Lung (tissue), 12 donors: Measurements from ENCODE around the gene DGKQ. TPM values are rescaled to one million over a fixed set of nuclear protein-coding genes. Genes with fewer than 3 reads are reported as not detected.

Source experiments
- ATAC-seq: fragments of 200-7000 bp; cut with Tn5 transposase; one replicate; pipeline ENCODE4 v1.9.1; 2020; ENCODE audit warnings: moderate number of reproducible peaks; ENCODE audit not compliant: insufficient read depth, low FRiP score
- DNase-seq, 3 donors: peaks; one replicate each; pipeline ENCODE4 v3.0.0-alpha.2; 2013 to 2017
- H3K27ac ChIP-seq, 2 donors: one replicate each; pipeline ENCODE4 v1.5.1; 2013; ENCODE audit warnings: mild to moderate bottlenecking in 2 of 2, moderate library complexity in 2 of 2, control low read depth in 1 of 2, inconsistent platforms in 1 of 2, low read depth in 1 of 2, low read length in 1 of 2
- H3K27me3 ChIP-seq, 3 donors: one replicate each; pipeline ENCODE4 v1.5.1; 2013; ENCODE audit warnings: low read length in 2 of 3; ENCODE audit not compliant: control insufficient read depth in 3 of 3, insufficient read depth in 3 of 3
- H3K36me3 ChIP-seq, 4 donors: one replicate each; pipeline ENCODE4 v1.5.1; 2013; ENCODE audit warnings: low read length in 4 of 4, mild to moderate bottlenecking in 1 of 4, moderate library complexity in 1 of 4; ENCODE audit not compliant: control insufficient read depth in 4 of 4, insufficient read depth in 4 of 4
- H3K4me1 ChIP-seq, 5 donors: one replicate each; pipeline ENCODE4 v1.5.1; 2013; ENCODE audit warnings: low read length in 5 of 5, mild to moderate bottlenecking in 2 of 5, moderate library complexity in 1 of 5; ENCODE audit not compliant: control insufficient read depth in 5 of 5, insufficient read depth in 5 of 5
- H3K4me3 ChIP-seq: one replicate; pipeline ENCODE4 v1.5.1; 2013; ENCODE audit warnings: mild to moderate bottlenecking, control low read depth, moderate library complexity
- H3K9ac ChIP-seq, 2 donors: one replicate each; pipeline ENCODE4 v1.5.1; 2013; ENCODE audit warnings: low read length in 2 of 2, control low read depth in 1 of 2; ENCODE audit not compliant: insufficient read depth in 1 of 2
- H3K9me3 ChIP-seq, 4 donors: one replicate each; pipeline ENCODE4 v1.5.1; 2013; ENCODE audit warnings: low read length in 3 of 4, mild to moderate bottlenecking in 1 of 4, moderate library complexity in 1 of 4; ENCODE audit not compliant: control insufficient read depth in 4 of 4, insufficient read depth in 3 of 4
- CTCF ChIP-seq: IDR thresholded peaks from 2 replicates; pipeline ENCODE4 v1.5.1; 2012; ENCODE audit warnings: mild to moderate bottlenecking; ENCODE audit errors: control extremely low read depth, extremely low read depth
- WGBS, 2 donors: extraction: QIAGEN DNeasy Blood & Tissue Kit; methylation state at CpG; one replicate each; pipeline ENCODE4 v1.1.7; 2013; 5-methylcytosine and 5-hydroxymethylcytosine counted together
- polyA plus RNA-seq, 2 donors: library from polyadenylated mRNA; stranded (reverse); fragments of 200-250 nt; gene quantifications; one replicate each; pipeline ENCODE4 v1.2.1, GENCODE V29; 2013
- total RNA-seq, 2 donors: library from RNA; depleted of rRNA in 1 of 2; stranded (reverse); fragments of >200 nt in 1 of 2; gene quantifications; one replicate each; pipeline ENCODE4 v1.2.1, GENCODE V29; 2014 to 2021
- donor health status: control.
- donor health status: control.
- donor health status: Bipolar disorder and iron deficiency.
- donor health status: healthy.
- donor health status: DM: yes; HTN: yes; CAD: no.

Gene DGKQ
- total and polyA plus RNA-seq, 4 donors: 5.9 to 19.1 (median 8.4) TPM

- Histone ChIP-seq H3K4me1 (peaks cover 0 to 15% (median 0%) of the 10 kb centered on the region in 5 donors), H3K9me3 (no peaks in the 10 kb centered on the region), H3K27me3 (no peaks in the 10 kb centered on the region), H3K27ac (no peak overlapping the region), H3K36me3 (peaks cover 0 to 3% (median 1%) of the 10 kb centered on the region in 4 donors), H3K4me3 (no peak overlapping the region), H3K9ac (no peak overlapping the region)
- DNase-seq: no peak
- ATAC-seq: no peak
- 88 to 94% methylated on average over 7 of the region's 7 CpGs for WGBS, 2 donors
- TF ChIP-seq CTCF: no peak
Measured at GRCh38 chr4:917466-917865, 55.9 kb downstream of the DGKQ start.

DNA sequence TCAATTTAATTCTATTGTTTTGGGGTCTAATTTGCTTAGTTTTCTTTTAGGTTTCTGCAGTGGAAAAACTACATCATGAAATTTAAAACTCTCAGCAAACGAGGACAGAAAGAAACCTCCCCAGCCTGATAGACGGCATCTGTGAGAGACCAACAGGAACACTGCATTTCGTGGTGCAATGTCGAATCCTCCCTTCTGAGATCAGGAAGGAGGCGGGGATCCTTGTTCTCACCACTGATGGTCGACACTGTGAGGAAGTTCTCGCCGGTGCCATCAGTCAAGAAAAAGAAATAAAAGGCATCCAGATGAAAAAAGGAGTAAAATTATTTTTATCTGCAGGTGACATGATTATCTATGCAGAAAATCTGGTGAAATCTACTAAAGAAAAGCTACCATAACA, 57.8 kb downstream of the DGKQ start:
- peaks cover 0 to 16% (median 12%) of the 10 kb centered on the region in 4 donors for H3K36me3 ChIP-seq
- H3K9me3 ChIP-seq: no peaks in the 10 kb centered on the region
- H3K27me3 ChIP-seq: no peaks in the 10 kb centered on the region
- peaks cover 0 to 18% (median 0%) of the 10 kb centered on the region in 5 donors for H3K4me1 ChIP-seq
- no peak overlapping the region for H3K27ac ChIP-seq
- peak; percentile 13 to 39 (median 32) for DNase-seq
- no peak overlapping the region for H3K4me3 ChIP-seq
- H3K9ac ChIP-seq: no peak overlapping the region
- 10 to 38% methylated on average over 8 of the region's 8 CpGs for WGBS, 2 donors
- no peak for TF ChIP-seq CTCF
- ATAC-seq: no peak

DNA sequence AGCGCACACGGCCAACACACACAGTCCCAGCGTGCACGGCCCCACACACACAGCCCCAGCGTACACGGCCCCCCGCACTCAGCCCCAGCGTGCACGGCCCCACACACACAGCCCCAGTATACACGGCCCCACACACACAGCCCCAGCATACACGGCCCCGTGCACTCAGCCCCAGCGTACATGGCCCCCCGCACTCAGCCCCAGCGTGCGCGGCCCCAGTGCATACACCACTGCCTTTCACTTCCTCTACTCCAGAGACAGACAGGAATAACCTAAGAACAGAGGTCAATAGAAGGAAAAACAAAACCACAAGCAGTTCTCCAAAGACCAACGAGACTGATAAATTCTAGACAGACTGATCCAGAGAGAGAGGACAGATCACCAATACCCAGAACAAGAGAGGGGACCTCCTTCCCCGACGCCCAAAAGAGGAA, 58.3 kb downstream of the DGKQ start:
- ATAC-seq: no peak

More for the DNA sequence above, 58.3 kb downstream of the DGKQ start:
- no peak for TF ChIP-seq CTCF
- peak in 2 of 3 donors; percentile 12 to 19 for DNase-seq
- peaks cover 0 to 18% (median 0%) of the 10 kb centered on the region in 5 donors for H3K4me1 ChIP-seq
- H3K9me3 ChIP-seq: no peaks in the 10 kb centered on the region
- H3K27me3 ChIP-seq: no peaks in the 10 kb centered on the region
- H3K4me3 ChIP-seq: peak overlapping the region; percentile 12
- peaks cover 0 to 20% (median 12%) of the 10 kb centered on the region in 4 donors for H3K36me3 ChIP-seq
- peak overlapping the region in 1 of 2 donors; percentile 3 for H3K27ac ChIP-seq
- WGBS, 2 donors: 44 to 55% methylated on average over 20 of the region's 20 CpGs
- H3K9ac ChIP-seq: peak overlapping the region in 1 of 2 donors; percentile 38
